K562 (cell line): ENCODE measurements around the gene CASP5. TPM values are rescaled to one million over a fixed set of nuclear protein-coding genes. Genes with fewer than 3 reads are reported as not detected.
A peak's percentile ranks its signal among the peaks of the same experiment; 100 is the strongest.

ENCODE experiments used
- ATAC-seq: fragments of 200-7000 bp; cut with Tn5 transposase; 3 replicates; pipeline ENCODE4 v1.9.1; 2020; ENCODE audit warnings: moderate library complexity
- BruUV-seq: library from RNA; stranded (reverse); fragments of 400-500 nt; replicated peaks from 2 replicates; lab custom pipeline; 2021; lab: Mats Ljungman, UMichigan
- CTCF ChIA-PET: fragments of 300-600 bp; formaldehyde crosslinking; extraction: SDS; loops from one replicate; lab custom pipeline; 2021; ENCODE audit warnings: low intra/inter-chr PET ratio; lab: Yijun Ruan, JAX
- POLR2A ChIA-PET: fragments of 300-600, 350-650 bp; sonication (Branson Sonifier 250); formaldehyde crosslinking; extraction: SDS; loops from one replicate; lab custom pipeline; 2021; ENCODE audit warnings: antibody characterized with exemption, inconsistent platforms; lab: Yijun Ruan, JAX
- DNase-seq, 4 experiments: peaks; one replicate each; pipeline versions ENCODE4 v3.0.0 to v3.0.0-alpha.2; 2011 to 2018; ENCODE audit warnings: low spot score in 3 of 4, mixed read lengths in 3 of 4; ENCODE audit errors: extremely low read depth in 1 of 4
- FAIRE-seq: peaks from 2 replicates; lab custom pipeline; 2011; peaks lifted over from hg19 to GRCh38; lab: Jason Lieb, UNC
- H2AFZ ChIP-seq: 2 replicates; pipeline ENCODE4 v1.6.0; 2011; ENCODE audit warnings: low read depth, low read length, control low read depth, inconsistent platforms
- H3K27ac ChIP-seq: fragments of 200-600 bp; 3 replicates; pipeline ENCODE4 v1.8.0; 2011; ENCODE audit warnings: low read depth, mild to moderate bottlenecking, control low read depth, inconsistent platforms, low read length, moderate library complexity, mixed read lengths; ENCODE audit errors: extremely low read depth
- H3K27me3 ChIP-seq, 2 experiments: fragments of 300-600 bp in 1 of 2; 2 replicates in 1 of 2; 3 replicates in 1 of 2; pipeline versions ENCODE4 v1.6.0 to v1.8.0; 2011; ENCODE audit warnings: inconsistent platforms in 2 of 2, low read length in 2 of 2, mild to moderate bottlenecking in 1 of 2, mixed read lengths in 1 of 2, moderate library complexity in 1 of 2; ENCODE audit not compliant: control insufficient read depth in 2 of 2, insufficient read depth in 2 of 2
- H3K36me3 ChIP-seq: fragments of 300-600 bp; 3 replicates; pipeline ENCODE4 v1.8.0; 2011; ENCODE audit warnings: mild to moderate bottlenecking, low read length, inconsistent platforms; ENCODE audit not compliant: control insufficient read depth, insufficient read depth
- H3K4me1 ChIP-seq, 2 experiments: fragments of 200-600 bp in 1 of 2; replicated peaks in 1 of 2; 2 replicates in 1 of 2; 3 replicates in 1 of 2; pipeline versions ENCODE4 v1.5.1 to v1.8.0; 2011; ENCODE audit warnings: inconsistent platforms in 2 of 2, low read length in 2 of 2, mild to moderate bottlenecking in 1 of 2, mixed read lengths in 1 of 2, moderate library complexity in 1 of 2; ENCODE audit not compliant: control insufficient read depth in 2 of 2, insufficient read depth in 2 of 2
- H3K4me2 ChIP-seq: 2 replicates; pipeline ENCODE4 v1.6.1; 2011; ENCODE audit warnings: low read length, control low read depth, inconsistent platforms, mixed read lengths; ENCODE audit not compliant: insufficient read depth
- H3K4me3 ChIP-seq: fragments of 200-600 bp; sonication (generic), shearing (Covaris generic); 2 replicates; pipeline ENCODE4 v1.5.1; 2016; ENCODE audit warnings: control low read depth, inconsistent platforms
- H3K79me2 ChIP-seq: fragments of 200-600 bp; 3 replicates; pipeline ENCODE4 v1.8.0; 2011; ENCODE audit warnings: low read length, inconsistent platforms; ENCODE audit not compliant: control insufficient read depth, insufficient read depth
- H3K9ac ChIP-seq, 2 experiments: 2 replicates each; pipeline versions ENCODE4 v1.6.0 to v1.6.1; 2011; ENCODE audit warnings: low read depth in 2 of 2, low read length in 2 of 2, control low read depth in 1 of 2, inconsistent platforms in 1 of 2, mild to moderate bottlenecking in 1 of 2, mixed read lengths in 1 of 2; ENCODE audit not compliant: insufficient read depth in 1 of 2
- H3K9me1 ChIP-seq: one replicate; pipeline ENCODE4 v1.6.0; 2011; ENCODE audit warnings: inconsistent platforms, mild to moderate bottlenecking, low read length, moderate library complexity; ENCODE audit not compliant: control insufficient read depth, insufficient read depth
- H3K9me3 ChIP-seq: replicated peaks from 2 replicates; pipeline ENCODE4 v1.5.1; 2011; ENCODE audit warnings: low read depth, low read length, inconsistent platforms; ENCODE audit not compliant: control insufficient read depth, insufficient read depth
- H4K20me1 ChIP-seq: replicated peaks from 2 replicates; pipeline ENCODE4 v1.6.1; 2011; ENCODE audit warnings: low read length, inconsistent platforms, mixed read lengths; ENCODE audit not compliant: control insufficient read depth, insufficient read depth
- BDP1 ChIP-seq: IDR thresholded peaks from 3 replicates; pipeline ENCODE4 v1.6.1; 2011; ENCODE audit not compliant: insufficient read length, insufficient read depth
- BRF1 ChIP-seq: IDR thresholded peaks from 3 replicates; pipeline ENCODE4 v1.6.1; 2011; ENCODE audit warnings: borderline replicate concordance, mild to moderate bottlenecking; ENCODE audit not compliant: insufficient read length; ENCODE audit errors: extremely low read depth
- CBX5 ChIP-seq: IDR thresholded peaks from 2 replicates; pipeline ENCODE4 v1.6.1; 2014; ENCODE audit warnings: low read depth, borderline replicate concordance
- CCAR2 ChIP-seq: fragments of 200-400 bp; formaldehyde crosslinking; IDR thresholded peaks from 2 replicates; pipeline ENCODE4 v1.6.1; 2017; ENCODE audit warnings: mild to moderate bottlenecking, low read depth, low read length
- CLOCK ChIP-seq: fragments of 250-450 bp; sonication (Bioruptor Pico); IDR thresholded peaks from 2 replicates; pipeline ENCODE4 v1.4.0; 2020; ENCODE audit warnings: mild to moderate bottlenecking, moderate library complexity, borderline replicate concordance
- COPS2 ChIP-seq: fragments of 450-650 bp; conservative IDR thresholded peaks from 2 replicates; pipeline ENCODE4 v1.6.1; 2016; ENCODE audit warnings: mild to moderate bottlenecking, moderate library complexity
- GABPA ChIP-seq: fragments of 200-800 bp; sonication (Bioruptor generic); conservative IDR thresholded peaks from 2 replicates; pipeline ENCODE4 v1.6.1; 2016; ENCODE audit warnings: low read depth, missing genetic modification characterization, missing compliant biosample characterization
- HCFC1 ChIP-seq: IDR thresholded peaks from 2 replicates; pipeline ENCODE4 v1.6.1; 2012; ENCODE audit warnings: low read depth, low read length, improper control_type of control experiment
- HES1 ChIP-seq: fragments of 450-650 bp; IDR thresholded peaks from 2 replicates; pipeline ENCODE4 v1.6.1; 2016; ENCODE audit warnings: low read depth, mild to moderate bottlenecking, moderate library complexity
- ILK ChIP-seq: fragments of 450-650 bp; IDR thresholded peaks from 2 replicates; pipeline ENCODE4 v1.6.1; 2016; ENCODE audit warnings: missing genetic modification characterization, low read depth, mild to moderate bottlenecking, missing compliant biosample characterization, moderate library complexity, borderline replicate concordance
- MCM7 ChIP-seq, 2 experiments: fragments of 450-650 bp; IDR thresholded peaks; 2 replicates each; pipeline ENCODE4 v1.6.1; 2016 to 2018
- SIX5 ChIP-seq, 2 experiments: IDR thresholded peaks; 2 replicates each; pipeline ENCODE4 v1.6.1; 2011; ENCODE audit warnings: low read length in 2 of 2, borderline replicate concordance in 1 of 2, low read depth in 1 of 2, mild to moderate bottlenecking in 1 of 2, moderate library complexity in 1 of 2; ENCODE audit not compliant: insufficient read depth in 1 of 2
- U2AF1 ChIP-seq: fragments of 200-400 bp; formaldehyde crosslinking; optimal IDR thresholded peaks from 2 replicates; pipeline ENCODE3; 2017; ENCODE audit warnings: mild to moderate bottlenecking, low read depth, low read length, moderate library complexity
- WGBS: fragments of 100-300 bp; shearing (Covaris generic); methylation state at CpG from one replicate; pipeline ENCODE4 v1.1.6; 2016; ENCODE audit warnings: low coverage, mixed read lengths; ENCODE audit not compliant: insufficient coverage; ENCODE audit errors: missing lambda C conversion rate; 5-methylcytosine and 5-hydroxymethylcytosine counted together
- in situ Hi-C: fragments of 300-500 bp; cut with MboI; formaldehyde crosslinking; loops from 4 replicates; pipeline ENCODE4 v1.15.0; 2018; ENCODE audit warnings: inconsistent platforms, mixed read lengths
- intact Hi-C: fragments of 100-400 bp; cut with micrococcal nuclease; formaldehyde crosslinking; loops from 2 replicates; pipeline ENCODE4 v1.14.2; 2022
- polyA plus RNA-seq, 8 experiments: library from polyadenylated mRNA; depleted of rRNA in 4 of 8; stranded (reverse) in 5 of 8; unstranded in 3 of 8; fragments of >200 nt; fragmentation: Nextera tagmentation in 2 of 8; fragmentation: Illumina TruSeq in 1 of 8; extraction: Ambion mirVana in 2 of 8; extraction: Trizol in 1 of 8; gene quantifications; 2 replicates each; pipeline versions ENCODE4 v1.2.1 to v1.2.3, GENCODE V29; 2011 to 2014; ENCODE audit warnings: inconsistent platforms in 1 of 8, missing spikeins in 1 of 8
- total RNA-seq, 7 experiments: library from RNA; depleted of rRNA in 6 of 7; stranded (reverse); fragments of >200 nt in 6 of 7; fragmentation: Illumina TruSeq in 2 of 7; extraction: Trizol in 2 of 7; gene quantifications; 2 replicates each; pipeline versions ENCODE4 v1.2.1 to v1.2.3, GENCODE V29; 2011 to 2021; ENCODE audit warnings: low replicate concordance in 1 of 7

The CASP5 gene
- total and polyA plus RNA-seq, 9 of the 15 experiments (the other 6 are each of a cell fraction or from before 2014, with no cell fraction given), result not detected

GRCh38 chr11:105000167-105000566 lies 22.8 kb downstream of the CASP5 start:
- H3K36me3 ChIP-seq, result no peaks in the 10 kb centered on the region
- H3K9me1 ChIP-seq, result no peaks in the 10 kb centered on the region
- 5% methylated on average over 5 of the region's 5 CpGs for WGBS
- no peak overlapping the region for H3K4me3 ChIP-seq
- H3K9ac ChIP-seq, result no peak overlapping the region
- H2AFZ ChIP-seq, result no peak overlapping the region
- CTCF ChIA-PET, result no interaction called here
- H3K4me2 ChIP-seq, result no peak overlapping the region
- no peaks in the 10 kb centered on the region for H3K4me1 ChIP-seq
- no peaks in the 10 kb centered on the region for H3K79me2 ChIP-seq
- H3K9me3 ChIP-seq, result 0 out of 2 replicates have a peak, but pooled peaks cover 1% of the 10 kb centered on the region
- ATAC-seq, result no peak
- TF ChIP-seq COPS2 (no peak), GABPA (tag) (peak; percentile 40; the same call in 1 of the 2 replicates)
- TF ChIP-seq, all 486 proteins: peak for 1
- POLR2A ChIA-PET, result interaction anchor here (0.7 kb wide), 1 partner anchor 183 kb away, joined by 3 read pairs; no protein-coding TSS in a partner anchor
- no peak for DNase-seq
- FAIRE-seq, result no peak
- Histone ChIP-seq H4K20me1 (no peaks in the 10 kb centered on the region), H3K27ac (no peak overlapping the region), H3K27me3 (no peaks in the 10 kb centered on the region)
- intact Hi-C loops, result no loop called here
- in situ Hi-C loops, result no loop called here
- no TSS peak for BruUV-seq

- no peaks in the 10 kb centered on the region for H3K36me3 ChIP-seq
- POLR2A ChIA-PET, result no interaction called here
- CTCF ChIA-PET, result no interaction called here
- H4K20me1 ChIP-seq, result no peaks in the 10 kb centered on the region
- DNase-seq, result no peak
- FAIRE-seq, result no peak
- no peak overlapping the region for H2AFZ ChIP-seq
- H3K79me2 ChIP-seq, result no peaks in the 10 kb centered on the region
- H3K27ac ChIP-seq, result no peak overlapping the region
- H3K4me3 ChIP-seq, result no peak overlapping the region
- H3K9me3 ChIP-seq, result 0 out of 2 replicates have a peak, but pooled peaks cover 1% of the 10 kb centered on the region
- in situ Hi-C loops, result no loop called here
- no TSS peak for BruUV-seq
- no peaks in the 10 kb centered on the region for H3K27me3 ChIP-seq
- H3K9ac ChIP-seq, result no peak overlapping the region
- ATAC-seq, result no peak
- intact Hi-C loops, result no loop called here
- H3K9me1 ChIP-seq, result no peaks in the 10 kb centered on the region
- no peaks in the 10 kb centered on the region for H3K4me1 ChIP-seq
- no peak overlapping the region for H3K4me2 ChIP-seq
- 0% methylated on average over 1 of the region's 1 CpG for WGBS
- TF ChIP-seq ILK (tag), result no peak
- TF ChIP-seq COPS2, result no peak
- no peak for TF ChIP-seq HCFC1
- no peak for TF ChIP-seq CLOCK (CRISPR knock-in tag)
- no peak for TF ChIP-seq U2AF1
- TF ChIP-seq CCAR2, result no peak
- TF ChIP-seq CBX5, result no peak
- no peak for TF ChIP-seq BRF1
- no peak for TF ChIP-seq BDP1
- no peak for TF ChIP-seq SIX5 (IDR thresholded peaks at IDR 0.05; ENCODE audit: borderline replicate concordance in 1 of 2, insufficient read depth in 1 of 2, low read depth in 1 of 2, low read length in 2 of 2)
- no peak for TF ChIP-seq HES1
- TF ChIP-seq MCM7 (IDR thresholded peaks at IDR 0.05), result no peak
Measured at GRCh38 chr11:104999721-105000120, 23.2 kb downstream of the CASP5 start.
